HG02870 (cell line): Measurements from ENCODE around the gene N4BP2.
A peak's percentile ranks its signal among the peaks of the same experiment; 100 is the strongest.
"Not testable (repeated sequence)": the region's sequence is repeated elsewhere in the genome, so short reads cannot be mapped to it uniquely, and the experiment has no call there.

Experiments used
- ATAC-seq: cut with Tn5 transposase; IDR thresholded peaks from one replicate; pipeline ENCODE4 v1.9.1; 2021; ENCODE audit warnings: mild to moderate bottlenecking, moderate library complexity; ENCODE audit not compliant: unreplicated experiment

Gene N4BP2

GRCh38 chr4:40056716-40057585 lies at the start of gene N4BP2:
N4BP2 (plus strand) TSS chr4:40056850; CDS start chr4:40097341, 40,491 bp downstream.
- peak; percentile 46 for ATAC-seq

DNA sequence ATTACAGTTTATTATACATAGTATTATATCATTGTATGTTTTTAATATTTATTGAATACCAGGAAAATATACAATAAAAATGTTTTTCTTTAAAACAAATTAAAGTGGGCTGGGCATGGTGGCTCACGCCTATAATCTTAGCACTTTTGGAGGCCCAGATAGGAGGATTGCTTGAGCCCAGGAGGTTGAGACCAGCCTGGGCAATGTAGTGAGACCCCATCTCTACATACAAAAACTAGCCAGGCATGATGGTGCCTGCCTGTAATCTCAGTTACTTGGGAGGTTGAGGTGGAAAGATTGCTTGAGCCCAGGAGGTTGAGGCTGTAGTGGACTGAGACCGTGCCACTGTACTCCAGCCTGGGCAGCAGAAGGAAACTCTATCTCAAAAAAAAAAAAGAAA lies 40.6 kb upstream of the N4BP2 start:
- ATAC-seq: no peak

DNA sequence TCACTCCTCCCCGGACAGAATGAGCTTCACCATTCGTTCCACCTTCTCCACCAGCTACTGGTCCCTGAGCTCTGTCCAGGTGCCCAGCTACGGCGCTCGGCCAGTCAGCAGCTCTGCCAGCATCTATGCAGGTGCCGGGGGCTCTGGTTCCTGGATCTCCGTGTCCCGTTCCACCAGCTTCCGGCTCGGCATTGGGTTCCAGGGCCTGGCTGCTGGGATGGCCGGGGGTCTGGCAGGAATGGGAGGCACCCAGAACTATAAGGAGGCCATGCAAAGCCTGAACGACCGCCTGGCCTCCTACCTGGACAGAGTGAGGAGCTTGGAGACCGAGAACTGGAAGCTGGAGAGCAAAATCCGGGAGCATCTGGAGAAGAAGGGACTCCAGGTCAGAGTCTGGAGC lies 36.4 kb upstream of the N4BP2 start:
- no peak for ATAC-seq

GRCh38 chr4:40021116-40021515 lies 35.5 kb upstream of the N4BP2 start:
- not testable (repeated sequence) for ATAC-seq

DNA sequence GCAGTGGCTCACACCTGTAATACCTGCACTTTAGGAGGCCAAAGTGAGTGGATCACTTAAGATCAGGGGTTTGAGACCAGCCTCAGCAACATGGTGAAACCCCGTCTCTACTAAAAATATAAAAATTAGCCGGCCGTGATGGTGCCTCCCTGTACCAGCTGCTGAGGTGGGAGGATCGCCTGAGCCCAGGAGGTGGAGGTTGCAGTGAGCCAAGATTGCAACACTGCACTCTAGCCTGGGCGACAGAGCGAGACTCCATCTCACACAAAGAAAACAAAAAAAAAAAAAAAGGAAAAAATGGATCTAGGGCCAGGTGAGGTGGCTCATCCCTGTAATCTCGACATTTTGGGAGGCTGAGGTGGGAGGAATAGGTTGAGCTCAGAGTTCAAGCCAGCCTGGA lies 32.6 kb upstream of the N4BP2 start:
- ATAC-seq: not testable (repeated sequence)

GRCh38 chr4:40032785-40033184 lies 23.9 kb upstream of the N4BP2 start:
- no peak for ATAC-seq

DNA sequence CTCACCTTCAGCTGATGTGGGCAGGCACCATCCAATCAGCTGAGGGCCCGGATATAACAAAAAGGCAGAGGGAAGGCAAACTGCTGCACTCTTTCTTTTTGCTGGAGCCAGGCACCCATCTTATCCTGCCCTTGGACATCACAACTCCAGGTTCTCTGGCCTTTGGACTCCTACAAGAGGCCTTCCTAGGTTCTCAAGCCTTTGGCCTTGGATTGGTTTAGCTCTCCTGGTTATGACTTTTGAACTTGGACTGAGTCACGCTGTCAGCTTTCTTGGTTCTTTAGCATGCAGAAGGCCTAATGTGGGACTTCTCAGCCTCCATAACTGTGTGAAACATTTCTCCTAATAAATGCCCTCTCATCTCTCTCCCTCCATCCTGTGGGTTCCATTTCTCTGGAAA lies 23.0 kb upstream of the N4BP2 start:
- no peak for ATAC-seq

GRCh38 chr4:40038977-40039376 lies 17.7 kb upstream of the N4BP2 start:
- ATAC-seq: no peak

DNA sequence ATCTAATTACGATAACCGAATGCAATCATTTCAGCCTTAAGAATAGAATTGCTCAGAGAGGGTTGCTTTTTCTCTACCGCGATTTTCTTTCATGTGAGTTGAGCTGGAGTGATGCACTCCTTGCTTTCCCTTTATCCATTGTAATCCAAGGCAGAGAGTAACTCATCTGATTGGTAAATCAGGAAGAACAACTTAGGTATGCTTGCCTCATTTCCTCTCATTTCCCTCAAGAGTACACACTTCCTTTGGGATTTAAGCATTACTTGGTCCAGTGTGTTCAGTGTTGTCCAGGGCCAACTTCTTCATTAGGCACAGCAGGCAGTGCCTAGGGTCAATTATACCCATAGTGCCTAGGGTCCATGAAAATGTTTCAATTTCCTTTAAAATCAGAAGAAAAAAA lies 15.7 kb upstream of the N4BP2 start:
- no peak for ATAC-seq

DNA sequence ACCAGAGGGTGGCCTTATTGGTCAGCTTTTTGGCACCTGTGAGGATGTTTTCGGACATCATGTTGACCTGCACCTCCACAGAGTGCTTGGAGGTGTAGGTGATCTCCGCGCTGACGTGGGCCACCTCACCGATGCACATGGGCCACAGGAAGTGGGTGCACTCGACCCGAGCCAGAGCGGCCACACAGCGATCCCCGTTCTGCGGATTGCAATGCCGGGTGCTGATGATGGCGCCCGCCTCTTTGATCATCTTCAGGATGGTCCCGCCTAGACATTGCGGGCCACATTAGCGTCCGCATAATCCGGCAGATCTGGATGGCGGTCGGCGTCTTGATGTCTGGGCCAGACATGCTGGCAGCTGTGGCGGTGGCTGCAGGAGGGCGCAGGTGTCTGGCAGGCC lies 12.9 kb upstream of the N4BP2 start:
- ATAC-seq: no peak

DNA sequence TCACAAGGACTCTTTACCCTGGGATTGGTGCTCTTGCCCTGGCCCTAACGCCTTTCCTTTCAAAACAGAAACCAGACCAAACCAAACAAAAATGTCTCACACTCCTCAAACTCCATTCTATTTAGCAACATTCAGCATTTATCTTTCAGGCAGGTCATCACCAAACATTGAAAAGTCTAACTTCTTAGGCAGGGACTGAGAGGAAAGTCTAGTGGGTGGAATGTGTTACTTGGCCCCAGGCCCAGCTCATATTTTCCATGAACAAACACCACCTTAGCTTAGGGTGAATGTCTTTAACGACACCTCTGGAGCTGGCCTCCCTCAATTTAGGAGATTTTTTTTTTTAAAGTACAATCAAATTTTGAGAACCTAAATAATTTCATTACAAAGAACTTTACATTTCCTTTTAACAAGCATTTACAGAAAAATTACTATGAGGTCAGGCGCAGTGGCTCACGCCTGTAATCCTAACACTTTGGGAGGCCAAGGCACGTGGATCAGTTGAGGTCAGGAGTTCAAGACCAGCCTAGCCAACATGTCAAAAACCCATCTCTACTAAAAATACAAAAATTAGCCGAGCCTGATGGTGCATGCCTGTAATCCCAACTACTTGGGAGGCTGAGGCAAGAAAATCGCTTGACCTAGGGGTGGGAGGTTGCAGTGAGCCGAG lies 10.2 kb upstream of the N4BP2 start:
- ATAC-seq: no peak

DNA sequence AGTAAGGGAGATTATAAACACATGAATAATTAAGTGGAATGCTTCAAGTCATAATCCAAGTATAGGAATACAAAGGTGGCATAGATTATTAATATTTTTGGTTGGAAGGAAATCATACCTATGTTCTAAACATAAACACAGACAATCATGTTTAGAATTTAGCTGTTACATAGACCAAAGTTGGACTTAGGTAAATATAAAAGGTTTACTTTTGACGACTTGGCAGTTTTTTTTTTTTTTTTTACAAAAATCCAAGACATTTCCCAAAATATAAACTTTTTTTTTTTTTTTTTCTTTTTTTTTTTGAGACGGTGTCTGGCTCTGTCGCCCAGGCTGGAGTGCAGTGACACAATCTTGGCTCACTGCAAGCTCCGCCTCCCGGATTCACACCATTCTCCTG lies 3.5 kb upstream of the N4BP2 start:
- no peak for ATAC-seq

- peak; percentile 4 for ATAC-seq
Measured at GRCh38 chr4:40055511-40055862, 1.2 kb upstream of the N4BP2 start.

- peak; percentile 8 for ATAC-seq
Measured at GRCh38 chr4:40055863-40056715, 561 bp upstream of the N4BP2 start.

- ATAC-seq: peak; percentile 72
Measured at GRCh38 chr4:40057586-40058091, 989 bp downstream of the N4BP2 start.

GRCh38 chr4:40058121-40058520 lies 1.5 kb downstream of the N4BP2 start:
- no peak for ATAC-seq

DNA sequence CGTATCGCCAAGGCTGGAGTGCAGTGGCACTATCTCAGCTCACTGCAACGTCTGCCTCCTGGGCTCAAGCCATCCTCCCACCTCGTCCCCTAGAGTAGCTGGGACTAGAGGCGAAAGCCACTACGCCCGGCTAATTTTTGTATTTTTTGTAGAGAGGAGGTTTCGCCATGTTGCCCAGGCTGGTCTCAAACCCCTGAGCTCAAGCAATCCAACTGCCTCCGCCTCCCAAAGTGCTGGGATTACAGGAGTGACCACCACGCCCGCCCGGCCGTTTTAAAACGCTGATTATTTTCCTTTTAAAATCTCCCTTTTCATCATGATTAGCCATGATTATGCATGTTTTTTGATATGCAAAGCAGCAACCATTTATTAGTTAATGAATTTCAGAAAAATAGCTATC lies 2.2 kb downstream of the N4BP2 start:
- ATAC-seq: no peak

- ATAC-seq: no peak
Measured at GRCh38 chr4:40059362-40059761, 2.7 kb downstream of the N4BP2 start.

GRCh38 chr4:40065010-40065409 lies 8.4 kb downstream of the N4BP2 start:
- ATAC-seq: no peak

DNA sequence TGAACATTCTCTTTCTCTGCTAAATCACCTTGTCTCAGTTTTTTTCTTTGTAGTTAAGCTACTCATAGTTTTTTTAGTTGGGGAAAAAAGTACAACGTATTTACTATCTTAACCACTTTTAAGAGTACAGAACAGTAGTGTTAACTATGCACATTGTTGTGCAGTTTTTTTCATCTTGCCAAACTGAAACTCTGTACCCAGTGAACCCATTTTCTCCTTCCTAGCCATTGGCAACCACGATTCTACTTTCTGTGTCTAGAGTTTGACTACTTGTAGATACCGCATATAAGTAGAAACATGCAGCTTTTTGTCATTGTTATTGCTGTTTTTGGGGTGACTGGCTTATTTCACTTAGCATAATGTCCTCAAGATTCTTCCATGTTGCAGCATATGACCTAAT lies 10.0 kb downstream of the N4BP2 start:
- no peak for ATAC-seq

GRCh38 chr4:40070387-40070786 lies 13.7 kb downstream of the N4BP2 start:
- no peak for ATAC-seq
